ENCODE data around the gene ZNF592.
A peak's percentile ranks its signal among the peaks of the same experiment; 100 is the strongest.

ZNF592 gene

DNA sequence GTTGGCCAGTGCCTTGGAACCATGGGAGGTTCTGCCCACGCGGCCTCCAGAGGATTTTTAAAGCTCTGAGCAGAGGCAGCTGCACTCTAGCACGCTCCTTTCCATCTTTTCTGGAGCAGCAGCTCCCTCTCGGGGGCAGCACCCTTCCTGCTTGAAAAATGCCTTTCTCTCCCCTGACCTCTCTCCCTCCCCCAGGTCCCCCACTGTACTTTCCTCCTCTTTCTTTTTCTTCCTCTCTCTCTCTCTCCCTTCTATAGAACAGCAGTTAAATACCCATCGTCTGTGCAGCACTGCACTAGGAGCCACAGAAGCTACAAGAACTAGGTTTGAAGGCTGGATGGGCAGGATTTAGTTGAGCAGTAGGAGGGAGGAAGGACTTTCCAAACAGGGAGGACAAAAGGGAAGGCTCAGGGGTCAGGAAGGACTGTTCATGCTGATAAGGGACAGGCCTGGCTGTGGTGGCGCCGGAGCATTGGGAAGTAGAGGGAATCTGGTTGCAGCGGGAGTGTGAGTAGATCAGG is 73.2 kb downstream of the ZNF592 start:
- in situ Hi-C loops (cut with HindIII; ENCODE audit: low sequenced_read_pairs), result no loop called here
- DNase-seq (ENCODE audit: low read depth), result no peak
- TF ChIP-seq, protein P1, sequence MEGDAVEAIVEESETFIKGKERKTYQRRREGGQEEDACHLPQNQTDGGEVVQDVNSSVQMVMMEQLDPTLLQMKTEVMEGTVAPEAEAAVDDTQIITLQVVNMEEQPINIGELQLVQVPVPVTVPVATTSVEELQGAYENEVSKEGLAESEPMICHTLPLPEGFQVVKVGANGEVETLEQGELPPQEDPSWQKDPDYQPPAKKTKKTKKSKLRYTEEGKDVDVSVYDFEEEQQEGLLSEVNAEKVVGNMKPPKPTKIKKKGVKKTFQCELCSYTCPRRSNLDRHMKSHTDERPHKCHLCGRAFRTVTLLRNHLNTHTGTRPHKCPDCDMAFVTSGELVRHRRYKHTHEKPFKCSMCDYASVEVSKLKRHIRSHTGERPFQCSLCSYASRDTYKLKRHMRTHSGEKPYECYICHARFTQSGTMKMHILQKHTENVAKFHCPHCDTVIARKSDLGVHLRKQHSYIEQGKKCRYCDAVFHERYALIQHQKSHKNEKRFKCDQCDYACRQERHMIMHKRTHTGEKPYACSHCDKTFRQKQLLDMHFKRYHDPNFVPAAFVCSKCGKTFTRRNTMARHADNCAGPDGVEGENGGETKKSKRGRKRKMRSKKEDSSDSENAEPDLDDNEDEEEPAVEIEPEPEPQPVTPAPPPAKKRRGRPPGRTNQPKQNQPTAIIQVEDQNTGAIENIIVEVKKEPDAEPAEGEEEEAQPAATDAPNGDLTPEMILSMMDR (IDR thresholded peaks at IDR 0.05; ENCODE audit: low read depth, low read length, missing control alignments), result no peak

DNA sequence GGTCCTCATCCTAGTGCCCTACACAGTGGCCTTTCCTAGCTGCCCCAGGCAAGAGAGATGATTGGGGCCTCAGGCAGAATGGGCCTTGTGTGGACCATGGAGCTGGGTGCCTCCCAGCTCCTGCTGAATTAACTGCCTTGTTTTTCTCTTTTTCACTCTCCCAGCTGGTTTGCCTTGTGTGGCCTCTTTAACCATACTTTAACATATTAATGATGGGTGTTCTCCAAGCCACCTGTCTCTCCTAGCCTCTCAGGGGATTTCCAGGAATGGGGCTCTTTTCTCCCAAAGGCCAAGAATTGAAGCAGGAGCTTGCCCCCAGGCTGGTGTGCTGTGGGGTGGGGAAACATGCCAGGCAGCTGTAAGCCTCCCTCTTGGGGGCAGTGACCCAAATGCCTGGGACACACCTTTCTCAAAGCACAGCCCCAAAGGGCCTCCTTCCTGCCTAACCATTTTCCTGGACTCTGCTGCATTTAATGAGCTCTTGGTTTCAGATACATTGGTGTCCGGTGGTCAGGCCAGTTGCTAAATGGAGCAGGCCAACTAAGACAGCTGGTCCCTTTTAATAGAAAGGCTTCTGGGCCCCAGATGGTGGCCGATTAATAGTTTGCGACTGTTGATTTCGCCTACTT is 74.4 kb downstream of the ZNF592 start:
- TF ChIP-seq, protein P1 (IDR thresholded peaks at IDR 0.05; ENCODE audit: low read depth, low read length, missing control alignments), result no peak
- in situ Hi-C loops (cut with HindIII; ENCODE audit: low sequenced_read_pairs), result no loop called here
- no peak for DNase-seq (ENCODE audit: low read depth)
- H3K4me3 ChIP-seq (ENCODE audit: low read depth, low read length), result no peak overlapping the region

More for the DNA sequence above, 73.2 kb downstream of the ZNF592 start:
- H3K4me3 ChIP-seq (ENCODE audit: low read depth, low read length), result no peak overlapping the region

DNA sequence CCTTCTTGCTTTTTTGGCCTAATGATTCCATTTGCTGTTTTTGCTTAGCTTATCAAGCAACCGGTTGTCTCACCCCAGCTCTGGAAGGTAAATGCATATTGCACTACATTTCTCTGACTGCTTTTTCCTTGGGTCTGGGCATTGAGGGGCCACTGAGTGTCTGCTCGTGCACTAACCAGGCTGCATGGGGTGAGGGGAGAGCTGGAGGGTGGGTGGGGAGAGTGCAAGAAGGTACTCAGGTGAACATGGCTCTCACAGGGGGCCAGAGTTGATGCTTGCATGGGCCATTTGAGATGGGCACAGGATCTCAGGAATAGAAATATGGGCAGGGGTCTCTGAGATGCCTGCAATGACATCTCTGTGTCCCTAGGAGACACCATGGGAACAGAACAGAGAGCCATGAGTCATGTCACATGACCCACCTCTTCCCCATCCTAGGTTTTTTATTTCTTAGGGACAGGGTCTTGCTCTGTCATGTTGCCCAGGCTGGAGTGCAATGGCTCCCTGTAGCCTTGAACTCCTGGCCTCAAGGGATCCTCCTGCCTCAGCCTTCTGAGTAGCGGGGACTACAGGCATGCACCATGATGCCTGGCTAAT is 75.0 kb downstream of the ZNF592 start:
- DNase-seq (ENCODE audit: low read depth), result no peak
- H3K4me3 ChIP-seq (ENCODE audit: low read depth, low read length), result no peak overlapping the region
- in situ Hi-C loops (cut with HindIII; ENCODE audit: low sequenced_read_pairs), result no loop called here
- TF ChIP-seq, protein P1 (IDR thresholded peaks at IDR 0.05; ENCODE audit: low read depth, low read length, missing control alignments), result no peak

DNA sequence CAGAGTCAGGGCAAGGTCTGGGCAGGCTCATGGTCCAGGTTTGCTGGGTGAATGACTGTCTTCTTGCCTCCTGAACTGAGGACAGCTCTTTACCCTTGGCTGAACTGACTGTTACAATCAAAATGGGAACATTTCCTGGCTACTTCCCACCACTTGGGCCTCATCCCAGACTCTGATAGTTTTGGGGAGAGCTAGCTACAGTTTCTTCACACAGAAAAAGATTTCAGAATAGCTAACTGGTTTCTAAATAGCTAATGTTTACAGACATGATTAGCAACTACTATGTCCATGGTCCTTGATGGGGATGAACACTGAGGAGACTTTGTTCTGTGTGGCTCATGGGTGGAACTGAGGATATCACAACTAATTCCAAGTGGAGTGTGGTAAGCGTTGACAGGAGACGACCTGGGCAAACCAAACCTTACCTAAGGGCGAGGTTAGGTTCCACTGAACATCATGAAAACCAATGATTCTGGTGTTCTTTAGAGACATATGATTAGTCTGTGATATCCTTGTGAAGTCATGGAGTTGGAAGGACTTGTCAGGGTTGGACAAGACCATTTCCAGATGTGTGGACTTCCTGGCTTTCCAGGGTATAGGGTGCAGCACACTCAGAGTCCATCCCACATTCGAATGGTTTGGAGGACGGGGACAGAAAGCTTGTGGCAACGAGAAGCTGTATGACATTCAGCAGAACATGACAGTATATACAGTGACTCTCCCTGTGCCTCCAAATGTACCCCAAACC is 76.0 kb downstream of the ZNF592 start:
- DNase-seq (ENCODE audit: low read depth), result peak; percentile 20
- in situ Hi-C loops (cut with HindIII; ENCODE audit: low sequenced_read_pairs), result no loop called here
- H3K4me3 ChIP-seq (ENCODE audit: low read depth, low read length), result no peak overlapping the region

DNA sequence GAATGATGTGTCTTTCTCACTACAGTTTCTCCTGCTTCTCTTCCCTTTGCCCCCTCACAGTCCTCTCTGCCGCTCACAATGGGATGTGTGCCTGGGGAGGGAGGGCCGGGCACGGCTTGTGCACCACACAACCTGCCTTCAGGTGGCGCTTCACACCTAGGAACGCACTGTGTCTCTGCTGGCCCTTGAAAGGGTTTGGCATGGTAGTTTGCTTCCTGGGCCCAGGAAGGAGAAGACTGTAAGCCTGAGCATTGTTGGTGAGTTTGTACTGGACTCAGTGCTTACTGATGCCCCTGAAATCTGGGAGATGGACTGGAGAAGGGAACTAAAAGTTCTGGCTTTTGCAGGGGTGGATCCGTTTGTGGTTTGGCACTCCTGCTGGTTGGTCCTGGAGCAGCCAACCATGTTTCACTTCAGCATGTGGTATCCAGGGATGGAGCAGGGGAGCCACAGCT is 78.0 kb downstream of the ZNF592 start:
- H3K4me3 ChIP-seq (ENCODE audit: low read depth, low read length), result no peak overlapping the region
- in situ Hi-C loops (cut with HindIII; ENCODE audit: low sequenced_read_pairs), result no loop called here
- no peak for DNase-seq (ENCODE audit: low read depth)
- TF ChIP-seq, protein P1 (IDR thresholded peaks at IDR 0.05; ENCODE audit: low read depth, low read length, missing control alignments), result peak; percentile 26

More for the DNA sequence above, 76.0 kb downstream of the ZNF592 start:
- TF ChIP-seq, protein P1 (IDR thresholded peaks at IDR 0.05; ENCODE audit: low read depth, low read length, missing control alignments), result no peak

DNA sequence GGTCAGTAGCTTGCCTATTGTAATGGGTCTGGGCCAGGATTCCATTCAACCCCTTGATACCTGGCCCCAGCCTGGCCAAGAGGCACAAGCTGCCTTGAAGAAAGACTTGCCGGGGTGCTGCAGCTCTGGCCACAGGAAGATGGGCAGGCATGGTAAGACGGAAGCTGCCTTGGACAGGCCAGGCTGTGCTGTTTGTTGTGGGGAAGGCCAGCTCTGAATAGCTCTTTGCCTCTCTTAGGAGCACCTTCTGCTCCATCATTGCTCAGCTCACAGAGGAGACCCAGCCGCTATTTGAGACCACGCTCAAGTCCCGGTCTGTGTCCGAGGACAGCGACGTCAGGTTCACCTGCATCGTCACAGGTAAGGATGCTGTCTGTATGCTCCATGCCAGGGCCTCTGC is 78.9 kb downstream of the ZNF592 start:
- TF ChIP-seq, protein P1 (IDR thresholded peaks at IDR 0.05; ENCODE audit: low read depth, low read length, missing control alignments), result no peak
- no peak overlapping the region for H3K4me3 ChIP-seq (ENCODE audit: low read depth, low read length)
- no peak for DNase-seq (ENCODE audit: low read depth)
- in situ Hi-C loops (cut with HindIII; ENCODE audit: low sequenced_read_pairs), result no loop called here

All from astrocyte of the cerebellum (primary cell).